ENCODE results near the gene DAGLA. TPM values are rescaled to one million over a fixed set of nuclear protein-coding genes. Genes with fewer than 3 reads are reported as not detected.
A peak's percentile ranks its signal among the peaks of the same experiment; 100 is the strongest.

DAGLA gene
- total RNA-seq, 4 donors from 2014 or later = 0.29 to 5.4 (median 1.9) TPM

GRCh38 chr11:61715867-61716266 is 35.7 kb downstream of the DAGLA start:
- Histone ChIP-seq H3K4me3 (no peak overlapping the region), H3K36me3 (no peaks in the 10 kb centered on the region), H3K4me1 (peaks cover 0 to 9% of the 10 kb centered on the region in 2 donors), H3K27ac (no peak overlapping the region), H3K27me3 (no peaks in the 10 kb centered on the region), H3K9me3 (no peaks in the 10 kb centered on the region)
- no peak for TF ChIP-seq POLR2A (IDR thresholded peaks at IDR 0.05)
- no peak for TF ChIP-seq CTCF (IDR thresholded peaks at IDR 0.05)
- no peak for DNase-seq
- intact Hi-C loops (cut with DNase I; ENCODE audit: low total_unique reads) = no loop called here

GRCh38 chr11:61716478-61717285 is 36.5 kb downstream of the DAGLA start:
- TF ChIP-seq CTCF (IDR thresholded peaks at IDR 0.05) = no peak
- no peak for TF ChIP-seq POLR2A (IDR thresholded peaks at IDR 0.05)
- H3K4me3 ChIP-seq = no peak overlapping the region
- intact Hi-C loops (cut with DNase I; ENCODE audit: low total_unique reads) = no loop called here
- DNase-seq = no peak
- no peak overlapping the region for H3K27ac ChIP-seq
- H3K4me1 ChIP-seq = peaks cover 0 to 9% of the 10 kb centered on the region in 2 donors
- H3K36me3 ChIP-seq = no peaks in the 10 kb centered on the region
- no peaks in the 10 kb centered on the region for H3K9me3 ChIP-seq
- no peaks in the 10 kb centered on the region for H3K27me3 ChIP-seq

- peaks cover 0 to 9% of the 10 kb centered on the region in 2 donors for H3K4me1 ChIP-seq
- intact Hi-C loops (cut with DNase I; ENCODE audit: low total_unique reads) = no loop called here
- peak overlapping the region; percentile 64 to 83 for H3K27ac ChIP-seq
- no peak for DNase-seq
- H3K9me3 ChIP-seq = no peaks in the 10 kb centered on the region
- TF ChIP-seq CTCF (IDR thresholded peaks at IDR 0.05) (no peak), POLR2A (IDR thresholded peaks at IDR 0.05) (no peak)
- no peak overlapping the region for H3K4me3 ChIP-seq
- H3K27me3 ChIP-seq = no peaks in the 10 kb centered on the region
- no peaks in the 10 kb centered on the region for H3K36me3 ChIP-seq
Observed at GRCh38 chr11:61717286-61718033, 37.3 kb downstream of the DAGLA start.

- H3K4me1 ChIP-seq = peaks cover 0 to 9% of the 10 kb centered on the region in 2 donors
- peak overlapping the region; percentile 64 to 83 for H3K27ac ChIP-seq
- H3K4me3 ChIP-seq = peak overlapping the region; percentile 37 to 46
- H3K27me3 ChIP-seq = no peaks in the 10 kb centered on the region
- intact Hi-C loops (cut with DNase I; ENCODE audit: low total_unique reads) = no loop called here
- DNase-seq = no peak
- H3K9me3 ChIP-seq = no peaks in the 10 kb centered on the region
- no peaks in the 10 kb centered on the region for H3K36me3 ChIP-seq
- no peak for TF ChIP-seq CTCF (IDR thresholded peaks at IDR 0.05)
- no peak for TF ChIP-seq POLR2A (IDR thresholded peaks at IDR 0.05)
Observed at GRCh38 chr11:61718046-61718531, 37.9 kb downstream of the DAGLA start.

Measured in uterus (tissue), 4 donors.